GM12878 (cell line): Measurements from ENCODE around the gene TSSK2. TPM values are rescaled to one million over a fixed set of nuclear protein-coding genes. Genes with fewer than 3 reads are reported as not detected.

Experiments
- BRCA1 ChIP-seq: IDR thresholded peaks from 2 replicates; pipeline ENCODE4 v1.6.1; 2011; ENCODE audit warnings: low read depth, low read length, improper control_type of control experiment
- CREB1 ChIP-seq: IDR thresholded peaks from 2 replicates; pipeline ENCODE4 v1.6.1; 2012; ENCODE audit warnings: low read depth, mild to moderate bottlenecking, inconsistent platforms
- HCFC1 ChIP-seq: fragments of 150-350 bp; IDR thresholded peaks from 2 replicates; pipeline ENCODE4 v1.6.1; 2014; ENCODE audit warnings: low read length
- POLR2AphosphoS2 ChIP-seq: IDR thresholded peaks from 2 replicates; pipeline ENCODE4 v1.6.1; 2011; ENCODE audit warnings: low read depth, mild to moderate bottlenecking, low read length, improper control_type of control experiment, moderate library complexity
- ZNF24 ChIP-seq: fragments of 450-650 bp; IDR thresholded peaks from 2 replicates; pipeline ENCODE4 v1.6.1; 2017; ENCODE audit warnings: antibody characterized with exemption, mild to moderate bottlenecking
- polyA plus RNA-seq, 11 experiments: library from polyadenylated mRNA; depleted of rRNA in 4 of 11; unstranded in 6 of 11; stranded (reverse) in 5 of 11; fragments of >200 nt; fragmentation: Nextera tagmentation in 4 of 11; fragmentation: Illumina TruSeq in 1 of 11; extraction: Ambion mirVana in 4 of 11; extraction: Trizol in 1 of 11; gene quantifications; 1 replicate in 1 of 11; 2 replicates in 10 of 11; pipeline versions ENCODE4 v1.2.1 to v1.2.3, GENCODE V29; 2011 to 2016; ENCODE audit warnings: inconsistent platforms in 2 of 11, missing spikeins in 2 of 11, low read depth in 1 of 11
- total RNA-seq, 4 experiments: library from RNA; depleted of rRNA in 3 of 4; stranded (reverse); fragments of >200 nt in 3 of 4; fragmentation: Illumina TruSeq in 1 of 4; extraction: Trizol in 1 of 4; gene quantifications; 2 replicates each; pipeline versions ENCODE4 v1.2.1 to v1.2.3, GENCODE V29; 2013 to 2021
- TF ChIP-seq, protein P1 (sequence below): fragments of 450-650 bp; IDR thresholded peaks from 2 replicates; pipeline ENCODE4 v1.6.1; 2017; ENCODE audit warnings: mild to moderate bottlenecking, moderate library complexity
- TF ChIP-seq, protein P2 (sequence below): IDR thresholded peaks from 2 replicates; pipeline ENCODE4 v1.6.1; 2012; ENCODE audit warnings: improper control_type of control experiment, low read depth, low read length; ENCODE audit not compliant: insufficient replicate concordance
- TF ChIP-seq, protein P3 (sequence below): fragments of 450-650 bp; IDR thresholded peaks from 2 replicates; pipeline ENCODE4 v1.6.1; 2017; ENCODE audit warnings: low read depth, mild to moderate bottlenecking, moderate library complexity

The TSSK2 gene
- total and polyA plus RNA-seq, 10 of the 15 experiments (the other 5 are each of a cell fraction or from before 2014, with no cell fraction given), result 0.03 to 0.17 TPM; not detected in 8

DNA sequence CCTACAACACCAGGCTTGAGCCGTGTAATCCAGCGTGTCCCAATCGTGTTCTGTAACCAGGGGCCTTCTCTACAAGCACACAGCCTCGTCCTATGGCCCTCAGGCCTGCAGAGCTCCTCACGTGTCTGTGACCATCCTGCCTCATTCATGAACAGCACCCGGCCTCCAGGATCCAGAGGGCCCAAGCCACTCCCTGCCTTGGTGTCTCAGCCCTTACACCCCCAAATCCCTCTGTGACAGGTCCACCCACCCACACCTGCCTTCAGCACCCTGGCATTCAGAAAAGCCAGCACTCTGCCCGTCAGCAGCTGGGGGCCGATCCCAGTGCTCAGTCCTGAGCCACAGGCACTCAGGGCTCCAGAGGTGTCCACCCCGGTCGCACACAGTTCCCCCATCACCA, 5.8 kb downstream of the TSSK2 start (continued):
- TF ChIP-seq ZNF24 (no peak), HCFC1 (no peak), POLR2AphosphoS2 (no peak), BRCA1 (no peak), CREB1 (no peak)
- TF ChIP-seq, protein P1, sequence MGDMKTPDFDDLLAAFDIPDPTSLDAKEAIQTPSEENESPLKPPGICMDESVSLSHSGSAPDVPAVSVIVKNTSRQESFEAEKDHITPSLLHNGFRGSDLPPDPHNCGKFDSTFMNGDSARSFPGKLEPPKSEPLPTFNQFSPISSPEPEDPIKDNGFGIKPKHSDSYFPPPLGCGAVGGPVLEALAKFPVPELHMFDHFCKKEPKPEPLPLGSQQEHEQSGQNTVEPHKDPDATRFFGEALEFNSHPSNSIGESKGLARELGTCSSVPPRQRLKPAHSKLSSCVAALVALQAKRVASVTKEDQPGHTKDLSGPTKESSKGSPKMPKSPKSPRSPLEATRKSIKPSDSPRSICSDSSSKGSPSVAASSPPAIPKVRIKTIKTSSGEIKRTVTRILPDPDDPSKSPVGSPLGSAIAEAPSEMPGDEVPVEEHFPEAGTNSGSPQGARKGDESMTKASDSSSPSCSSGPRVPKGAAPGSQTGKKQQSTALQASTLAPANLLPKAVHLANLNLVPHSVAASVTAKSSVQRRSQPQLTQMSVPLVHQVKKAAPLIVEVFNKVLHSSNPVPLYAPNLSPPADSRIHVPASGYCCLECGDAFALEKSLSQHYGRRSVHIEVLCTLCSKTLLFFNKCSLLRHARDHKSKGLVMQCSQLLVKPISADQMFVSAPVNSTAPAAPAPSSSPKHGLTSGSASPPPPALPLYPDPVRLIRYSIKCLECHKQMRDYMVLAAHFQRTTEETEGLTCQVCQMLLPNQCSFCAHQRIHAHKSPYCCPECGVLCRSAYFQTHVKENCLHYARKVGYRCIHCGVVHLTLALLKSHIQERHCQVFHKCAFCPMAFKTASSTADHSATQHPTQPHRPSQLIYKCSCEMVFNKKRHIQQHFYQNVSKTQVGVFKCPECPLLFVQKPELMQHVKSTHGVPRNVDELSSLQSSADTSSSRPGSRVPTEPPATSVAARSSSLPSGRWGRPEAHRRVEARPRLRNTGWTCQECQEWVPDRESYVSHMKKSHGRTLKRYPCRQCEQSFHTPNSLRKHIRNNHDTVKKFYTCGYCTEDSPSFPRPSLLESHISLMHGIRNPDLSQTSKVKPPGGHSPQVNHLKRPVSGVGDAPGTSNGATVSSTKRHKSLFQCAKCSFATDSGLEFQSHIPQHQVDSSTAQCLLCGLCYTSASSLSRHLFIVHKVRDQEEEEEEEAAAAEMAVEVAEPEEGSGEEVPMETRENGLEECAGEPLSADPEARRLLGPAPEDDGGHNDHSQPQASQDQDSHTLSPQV, result no peak
- TF ChIP-seq, protein P2, sequence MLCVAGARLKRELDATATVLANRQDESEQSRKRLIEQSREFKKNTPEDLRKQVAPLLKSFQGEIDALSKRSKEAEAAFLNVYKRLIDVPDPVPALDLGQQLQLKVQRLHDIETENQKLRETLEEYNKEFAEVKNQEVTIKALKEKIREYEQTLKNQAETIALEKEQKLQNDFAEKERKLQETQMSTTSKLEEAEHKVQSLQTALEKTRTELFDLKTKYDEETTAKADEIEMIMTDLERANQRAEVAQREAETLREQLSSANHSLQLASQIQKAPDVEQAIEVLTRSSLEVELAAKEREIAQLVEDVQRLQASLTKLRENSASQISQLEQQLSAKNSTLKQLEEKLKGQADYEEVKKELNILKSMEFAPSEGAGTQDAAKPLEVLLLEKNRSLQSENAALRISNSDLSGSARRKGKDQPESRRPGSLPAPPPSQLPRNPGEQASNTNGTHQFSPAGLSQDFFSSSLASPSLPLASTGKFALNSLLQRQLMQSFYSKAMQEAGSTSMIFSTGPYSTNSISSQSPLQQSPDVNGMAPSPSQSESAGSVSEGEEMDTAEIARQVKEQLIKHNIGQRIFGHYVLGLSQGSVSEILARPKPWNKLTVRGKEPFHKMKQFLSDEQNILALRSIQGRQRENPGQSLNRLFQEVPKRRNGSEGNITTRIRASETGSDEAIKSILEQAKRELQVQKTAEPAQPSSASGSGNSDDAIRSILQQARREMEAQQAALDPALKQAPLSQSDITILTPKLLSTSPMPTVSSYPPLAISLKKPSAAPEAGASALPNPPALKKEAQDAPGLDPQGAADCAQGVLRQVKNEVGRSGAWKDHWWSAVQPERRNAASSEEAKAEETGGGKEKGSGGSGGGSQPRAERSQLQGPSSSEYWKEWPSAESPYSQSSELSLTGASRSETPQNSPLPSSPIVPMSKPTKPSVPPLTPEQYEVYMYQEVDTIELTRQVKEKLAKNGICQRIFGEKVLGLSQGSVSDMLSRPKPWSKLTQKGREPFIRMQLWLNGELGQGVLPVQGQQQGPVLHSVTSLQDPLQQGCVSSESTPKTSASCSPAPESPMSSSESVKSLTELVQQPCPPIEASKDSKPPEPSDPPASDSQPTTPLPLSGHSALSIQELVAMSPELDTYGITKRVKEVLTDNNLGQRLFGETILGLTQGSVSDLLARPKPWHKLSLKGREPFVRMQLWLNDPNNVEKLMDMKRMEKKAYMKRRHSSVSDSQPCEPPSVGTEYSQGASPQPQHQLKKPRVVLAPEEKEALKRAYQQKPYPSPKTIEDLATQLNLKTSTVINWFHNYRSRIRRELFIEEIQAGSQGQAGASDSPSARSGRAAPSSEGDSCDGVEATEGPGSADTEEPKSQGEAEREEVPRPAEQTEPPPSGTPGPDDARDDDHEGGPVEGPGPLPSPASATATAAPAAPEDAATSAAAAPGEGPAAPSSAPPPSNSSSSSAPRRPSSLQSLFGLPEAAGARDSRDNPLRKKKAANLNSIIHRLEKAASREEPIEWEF, result no peak
- TF ChIP-seq, protein P3, sequence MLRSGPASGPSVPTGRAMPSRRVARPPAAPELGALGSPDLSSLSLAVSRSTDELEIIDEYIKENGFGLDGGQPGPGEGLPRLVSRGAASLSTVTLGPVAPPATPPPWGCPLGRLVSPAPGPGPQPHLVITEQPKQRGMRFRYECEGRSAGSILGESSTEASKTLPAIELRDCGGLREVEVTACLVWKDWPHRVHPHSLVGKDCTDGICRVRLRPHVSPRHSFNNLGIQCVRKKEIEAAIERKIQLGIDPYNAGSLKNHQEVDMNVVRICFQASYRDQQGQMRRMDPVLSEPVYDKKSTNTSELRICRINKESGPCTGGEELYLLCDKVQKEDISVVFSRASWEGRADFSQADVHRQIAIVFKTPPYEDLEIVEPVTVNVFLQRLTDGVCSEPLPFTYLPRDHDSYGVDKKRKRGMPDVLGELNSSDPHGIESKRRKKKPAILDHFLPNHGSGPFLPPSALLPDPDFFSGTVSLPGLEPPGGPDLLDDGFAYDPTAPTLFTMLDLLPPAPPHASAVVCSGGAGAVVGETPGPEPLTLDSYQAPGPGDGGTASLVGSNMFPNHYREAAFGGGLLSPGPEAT, result no peak
